SU-DHL-6 (cell line): ENCODE data around the gene NGLY1.

Experiments used
- H2AFZ ChIP-seq: fragments of 200-600 bp; sonication (generic); 2 replicates; pipeline ENCODE4 v1.6.1; 2014; ENCODE audit warnings: low read depth, mild to moderate bottlenecking, moderate library complexity, mixed read lengths, antibody characterized with exemption, low read length; ENCODE audit not compliant: severe bottlenecking
- H3F3A ChIP-seq: fragments of 200-600 bp; shearing (Covaris generic); 2 replicates; pipeline ENCODE4 v1.6.0; 2016; ENCODE audit warnings: antibody characterized with exemption, mild to moderate bottlenecking; ENCODE audit not compliant: insufficient read depth
- H3K27ac ChIP-seq: fragments of 200-600 bp; sonication (generic); 2 replicates; pipeline ENCODE4 v1.5.1; 2016; ENCODE audit warnings: low read depth, mild to moderate bottlenecking, low read length, moderate library complexity, mixed read lengths
- H3K27me3 ChIP-seq: fragments of 200-600 bp; sonication (generic), shearing (Covaris generic); 2 replicates; pipeline ENCODE4 v1.6.0; 2014; ENCODE audit warnings: mild to moderate bottlenecking, low read length
- H3K36me3 ChIP-seq: fragments of 200-600 bp; sonication (generic); 2 replicates; pipeline ENCODE4 v1.6.1; 2014; ENCODE audit warnings: mild to moderate bottlenecking, low read length, mixed read lengths
- H3K4me2 ChIP-seq: fragments of 300-600, 200-600 bp; shearing (Covaris generic), sonication (generic); 2 replicates; pipeline ENCODE4 v1.6.0; 2014; ENCODE audit warnings: low read length, low read depth, mild to moderate bottlenecking; ENCODE audit not compliant: poor library complexity, severe bottlenecking
- H3K4me3 ChIP-seq: fragments of 200-600 bp; sonication (generic); 2 replicates; pipeline ENCODE4 v1.5.1; 2014; ENCODE audit warnings: antibody characterized with exemption, low read length, mild to moderate bottlenecking, mixed read lengths; ENCODE audit not compliant: insufficient read depth, poor library complexity, severe bottlenecking
- H3K79me2 ChIP-seq: fragments of 200-600 bp; sonication (generic); 2 replicates; pipeline ENCODE4 v1.6.1; 2014; ENCODE audit warnings: mild to moderate bottlenecking, low read length, moderate library complexity; ENCODE audit not compliant: insufficient read depth
- H3K9ac ChIP-seq: fragments of 200-600 bp; sonication (generic); 2 replicates; pipeline ENCODE4 v1.7.0; 2014; ENCODE audit warnings: mild to moderate bottlenecking, low read length
- H3K9me2 ChIP-seq: fragments of 200-600 bp; sonication (generic); replicated peaks from 2 replicates; pipeline ENCODE4 v1.6.1; 2014; ENCODE audit warnings: low read length; ENCODE audit not compliant: insufficient read depth
- H3K9me3 ChIP-seq: fragments of 200-600 bp; sonication (generic); 2 replicates; pipeline ENCODE4 v1.6.1; 2014; ENCODE audit warnings: low read length, mixed read lengths; ENCODE audit not compliant: insufficient read depth
- H4K20me1 ChIP-seq: fragments of 200-600 bp; sonication (generic); 2 replicates; pipeline ENCODE4 v1.6.1; 2014; ENCODE audit warnings: low read depth, mild to moderate bottlenecking, antibody characterized with exemption, low read length, moderate library complexity, mixed read lengths
- EZH2phosphoT487 ChIP-seq: fragments of 200-600 bp; sonication (generic), shearing (Covaris generic); conservative IDR thresholded peaks from 2 replicates; pipeline ENCODE4 v1.6.1; 2018; ENCODE audit warnings: mild to moderate bottlenecking, antibody characterized with exemption, low read length, moderate library complexity, mixed read lengths
- TF ChIP-seq, protein P1 (sequence below): fragments of 200-600 bp; sonication (generic); IDR thresholded peaks from one replicate; pipeline ENCODE4 v1.5.1; 2017; ENCODE audit warnings: antibody characterized with exemption, mild to moderate bottlenecking, low read length, moderate library complexity; ENCODE audit not compliant: insufficient read depth, poor library complexity, severe bottlenecking

Gene NGLY1

DNA sequence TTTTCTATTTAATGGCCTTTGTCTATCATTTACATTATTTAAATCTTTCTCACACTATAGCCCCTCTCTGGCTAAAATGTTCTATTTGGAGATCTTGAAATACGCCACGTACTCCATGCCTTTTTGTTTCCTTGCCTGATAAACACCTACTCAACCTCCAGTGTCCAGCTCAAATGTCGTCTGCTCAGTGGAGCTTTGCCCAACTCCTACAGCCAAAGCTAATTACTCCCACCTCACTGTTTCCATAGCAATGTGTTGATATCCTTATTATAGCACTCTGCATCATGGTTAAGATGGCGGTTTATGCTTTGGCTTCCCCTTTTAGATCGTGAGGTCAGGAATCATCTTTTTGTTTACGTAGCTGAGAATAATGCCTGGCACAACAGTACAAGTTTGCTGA is 55.9 kb downstream of the NGLY1 start:
- TF ChIP-seq EZH2phosphoT487: no peak
- TF ChIP-seq, protein P1, sequence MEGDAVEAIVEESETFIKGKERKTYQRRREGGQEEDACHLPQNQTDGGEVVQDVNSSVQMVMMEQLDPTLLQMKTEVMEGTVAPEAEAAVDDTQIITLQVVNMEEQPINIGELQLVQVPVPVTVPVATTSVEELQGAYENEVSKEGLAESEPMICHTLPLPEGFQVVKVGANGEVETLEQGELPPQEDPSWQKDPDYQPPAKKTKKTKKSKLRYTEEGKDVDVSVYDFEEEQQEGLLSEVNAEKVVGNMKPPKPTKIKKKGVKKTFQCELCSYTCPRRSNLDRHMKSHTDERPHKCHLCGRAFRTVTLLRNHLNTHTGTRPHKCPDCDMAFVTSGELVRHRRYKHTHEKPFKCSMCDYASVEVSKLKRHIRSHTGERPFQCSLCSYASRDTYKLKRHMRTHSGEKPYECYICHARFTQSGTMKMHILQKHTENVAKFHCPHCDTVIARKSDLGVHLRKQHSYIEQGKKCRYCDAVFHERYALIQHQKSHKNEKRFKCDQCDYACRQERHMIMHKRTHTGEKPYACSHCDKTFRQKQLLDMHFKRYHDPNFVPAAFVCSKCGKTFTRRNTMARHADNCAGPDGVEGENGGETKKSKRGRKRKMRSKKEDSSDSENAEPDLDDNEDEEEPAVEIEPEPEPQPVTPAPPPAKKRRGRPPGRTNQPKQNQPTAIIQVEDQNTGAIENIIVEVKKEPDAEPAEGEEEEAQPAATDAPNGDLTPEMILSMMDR: no peak
- no peak overlapping the region for H3K27ac ChIP-seq
- H4K20me1 ChIP-seq: no peaks in the 10 kb centered on the region

DNA sequence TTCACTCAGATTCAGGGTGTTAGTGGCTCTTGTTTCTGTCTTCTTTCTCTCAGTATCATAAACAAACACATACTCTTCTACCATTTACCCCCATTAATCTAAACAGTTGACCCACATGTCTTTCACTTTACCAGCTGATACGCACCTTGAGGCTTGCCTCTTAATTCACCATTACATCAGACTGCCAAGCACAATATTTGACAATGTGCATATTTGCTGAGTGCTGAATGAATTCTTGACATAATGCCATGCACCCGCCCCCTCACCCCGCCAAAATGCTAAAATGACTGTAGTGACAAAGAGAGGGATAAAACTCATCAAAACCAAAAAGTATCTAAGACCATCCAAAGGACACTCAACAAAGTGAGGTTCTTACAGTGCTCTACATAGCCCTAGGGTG is 57.4 kb downstream of the NGLY1 start:
- Histone ChIP-seq H2AFZ (no peak overlapping the region), H3K4me2 (no peak overlapping the region), H3K4me3 (no peak overlapping the region), H3K9ac (no peak overlapping the region), H3K36me3 (peaks cover 29% of the 10 kb centered on the region), H3K27me3 (no peaks in the 10 kb centered on the region), H3K27ac (no peak overlapping the region), H3K9me3 (no peaks in the 10 kb centered on the region), H3K79me2 (no peaks in the 10 kb centered on the region), H3F3A (no peaks in the 10 kb centered on the region), H4K20me1 (no peaks in the 10 kb centered on the region), H3K9me2 (no peaks in the 10 kb centered on the region)
- TF ChIP-seq EZH2phosphoT487: no peak
- TF ChIP-seq, protein P1: no peak

More for the DNA sequence above, 55.9 kb downstream of the NGLY1 start:
- Histone ChIP-seq H3K9me3 (no peaks in the 10 kb centered on the region), H3K36me3 (peaks cover 44% of the 10 kb centered on the region), H2AFZ (no peak overlapping the region), H3K9me2 (no peaks in the 10 kb centered on the region), H3F3A (no peaks in the 10 kb centered on the region), H3K79me2 (no peaks in the 10 kb centered on the region), H3K9ac (no peak overlapping the region), H3K27me3 (no peaks in the 10 kb centered on the region), H3K4me3 (no peak overlapping the region), H3K4me2 (no peak overlapping the region)

DNA sequence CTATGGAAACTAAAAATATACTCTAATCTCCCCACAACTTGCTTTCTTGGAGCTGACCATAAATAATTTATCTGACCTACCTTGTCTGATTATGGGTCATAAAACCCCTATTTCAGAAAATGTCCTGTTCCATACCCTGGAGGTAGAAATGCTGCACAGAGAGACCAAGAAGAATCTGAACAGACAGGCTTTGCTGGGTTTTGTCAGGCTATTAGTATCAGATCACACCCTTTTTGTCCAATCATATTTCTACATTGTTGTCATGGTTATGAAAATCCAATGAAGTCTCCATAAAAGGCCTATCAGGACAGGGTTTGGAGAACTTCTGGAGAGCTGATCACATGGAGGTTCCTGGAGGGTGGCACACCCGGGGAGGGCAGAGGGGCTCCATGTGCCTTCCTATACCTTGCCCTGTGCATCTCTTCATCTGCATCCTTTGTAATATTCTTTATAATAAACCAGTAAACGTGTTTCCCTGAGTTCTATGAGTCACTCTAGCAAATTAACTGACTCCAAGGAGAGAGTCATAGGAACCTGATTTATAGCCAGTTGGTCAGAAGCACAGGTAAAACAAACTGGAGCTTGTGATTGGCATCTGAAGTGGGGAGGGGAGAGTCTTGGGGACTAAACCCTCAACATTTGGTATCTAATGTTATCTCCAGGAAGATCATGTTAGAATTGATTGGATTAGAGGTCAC is 58.1 kb downstream of the NGLY1 start:
- Histone ChIP-seq H3K79me2 (no peaks in the 10 kb centered on the region), H4K20me1 (no peaks in the 10 kb centered on the region), H3K9me3 (no peaks in the 10 kb centered on the region), H3K36me3 (peaks cover 30% of the 10 kb centered on the region), H3K4me2 (no peak overlapping the region), H3F3A (no peaks in the 10 kb centered on the region), H3K9me2 (no peaks in the 10 kb centered on the region), H3K9ac (no peak overlapping the region), H3K27me3 (no peaks in the 10 kb centered on the region), H2AFZ (no peak overlapping the region), H3K27ac (no peak overlapping the region), H3K4me3 (no peak overlapping the region)
- TF ChIP-seq EZH2phosphoT487: no peak
- TF ChIP-seq, protein P1: no peak
